Right lobe of liver (tissue), 6 donors: ENCODE data around the gene TIAM2. TPM values are rescaled to one million over a fixed set of nuclear protein-coding genes. Genes with fewer than 3 reads are reported as not detected.

Experiments
- ATAC-seq, 4 donors: fragments of 200-7000 bp; cut with Tn5 transposase; one replicate each; pipeline ENCODE4 v1.9.1; 2020; ENCODE audit warnings: mild to moderate bottlenecking in 4 of 4, moderate library complexity in 4 of 4
- DNase-seq, 3 donors: peaks; one replicate each; pipeline ENCODE4 v3.0.0-alpha.2; 2020
- H3K27ac ChIP-seq, 3 donors: fragments of 200-600 bp; one replicate each; pipeline ENCODE4 v1.8.0; 2022
- H3K27me3 ChIP-seq, 2 donors: fragments of 200-600 bp; one replicate each; pipeline ENCODE4 v1.8.0; 2022
- H3K36me3 ChIP-seq, 4 donors: fragments of 200-600 bp; sonication (generic) in 1 of 4; one replicate each; pipeline versions ENCODE4 v1.5.1 to v1.8.0; 2017 to 2022; ENCODE audit warnings: control low read depth in 1 of 4
- H3K4me1 ChIP-seq, 4 donors: fragments of 200-600 bp; sonication (generic) in 1 of 4; one replicate each; pipeline versions ENCODE4 v1.5.1 to v1.8.0; 2017 to 2022; ENCODE audit warnings: control low read depth in 1 of 4
- H3K4me3 ChIP-seq, 3 donors: fragments of 200-600 bp; one replicate each; pipeline ENCODE4 v1.8.0; 2022
- H3K9me3 ChIP-seq, 4 donors: fragments of 200-600 bp; sonication (generic) in 1 of 4; one replicate each; pipeline versions ENCODE4 v1.5.1 to v1.8.0; 2017 to 2022; ENCODE audit warnings: control low read depth in 1 of 4
- CTCF ChIP-seq, 4 donors: fragments of 200-600 bp in 3 of 4; fragments of 450-650 bp in 1 of 4; IDR thresholded peaks; one replicate each; pipeline versions ENCODE4 v1.5.1 to v1.8.0; 2016 to 2022; ENCODE audit warnings: antibody characterized with exemption in 4 of 4, mild to moderate bottlenecking in 2 of 4
- POLR2A ChIP-seq: fragments of 450-650 bp; IDR thresholded peaks from one replicate; pipeline ENCODE4 v1.6.1; 2017; ENCODE audit warnings: antibody characterized with exemption, mild to moderate bottlenecking
- WGBS: methylation state at CpG from one replicate; pipeline ENCODE4 v1.1.6; 2018; ENCODE audit warnings: low coverage, low lambda C conversion rate; ENCODE audit not compliant: insufficient coverage; ENCODE audit errors: missing lambda C conversion rate; 5-methylcytosine and 5-hydroxymethylcytosine counted together
- intact Hi-C, 2 donors: fragments of 100-400 bp; cut with DNase I; formaldehyde crosslinking; loops; one replicate each; pipeline versions ENCODE4 v1.11.2 to v1.14.1; 2022
- total RNA-seq, 6 experiments: library from RNA; depleted of rRNA in 2 of 6; stranded (reverse); fragments of >200 nt in 2 of 6; fragmentation: NEBNext Ultra II Directional in 3 of 6; extraction: Animal tissue kit (Norgen Biotek cat#: 25700) in 3 of 6; gene quantifications; one replicate each; pipeline versions ENCODE4 v1.1.0 to v1.2.4, GENCODE V29; 2016 to 2023
- donor health status: DM: no; HTN: yes; CAD: no.
- donor health status: DM: no; HTN: no; CAD: no.
- donor health status: DM: no; HTN: no; CAD: no.
- donor health status: DM: no; HTN: yes; CAD: no.
- donor health status: DM: no; HTN: yes; CAD: no.

Gene TIAM2
- total RNA-seq, 6 experiments from 2014 or later: 1.3 to 4.4 (median 1.7) TPM

GRCh38 chr6:155306958-155307357 lies 311.8 kb downstream of the TIAM2 start:
- H3K4me3 ChIP-seq: no peak overlapping the region
- H3K27ac ChIP-seq: no peak overlapping the region
- H3K4me1 ChIP-seq: peaks cover 0 to 8% (median 3%) of the 10 kb centered on the region in 4 donors
- TF ChIP-seq CTCF (IDR thresholded peaks at IDR 0.05) (no peak), POLR2A (no peak)
- no peaks in the 10 kb centered on the region for H3K27me3 ChIP-seq
- H3K9me3 ChIP-seq: no peaks in the 10 kb centered on the region
- WGBS: 90% methylated on average over 2 of the region's 2 CpGs
- DNase-seq: no peak
- peaks cover 0 to 22% (median 5%) of the 10 kb centered on the region in 4 donors for H3K36me3 ChIP-seq
- no peak for ATAC-seq
- intact Hi-C loops: no loop called here
